ENCODE measurements around the gene CYRIA. TPM values are rescaled to one million over a fixed set of nuclear protein-coding genes. Genes with fewer than 3 reads are reported as not detected.

The CYRIA gene
- total RNA-seq, 1 donor from 2014 or later = 26.4 TPM

DNA sequence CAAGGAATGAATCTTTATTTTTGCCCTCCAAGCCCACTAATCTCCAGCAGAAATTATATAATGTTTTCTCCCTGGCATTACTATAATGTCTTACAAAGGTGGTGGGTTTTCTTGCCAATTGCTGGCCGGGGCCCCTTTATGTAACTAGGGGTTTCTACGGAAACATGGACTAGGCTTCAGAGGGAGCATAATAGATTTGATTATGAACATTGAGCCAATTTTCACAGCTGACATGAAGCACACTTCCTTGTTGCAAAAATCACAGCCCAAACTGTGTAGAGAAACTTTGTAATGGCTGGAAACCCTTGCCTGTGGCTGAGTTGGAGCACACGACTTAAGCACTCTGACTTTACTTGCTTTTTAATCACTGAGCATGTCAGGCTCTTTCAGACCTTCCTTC lies 3.8 kb upstream of the CYRIA start:
- DNase-seq (ENCODE audit: low read depth in 2 of 2) = no peak

DNA sequence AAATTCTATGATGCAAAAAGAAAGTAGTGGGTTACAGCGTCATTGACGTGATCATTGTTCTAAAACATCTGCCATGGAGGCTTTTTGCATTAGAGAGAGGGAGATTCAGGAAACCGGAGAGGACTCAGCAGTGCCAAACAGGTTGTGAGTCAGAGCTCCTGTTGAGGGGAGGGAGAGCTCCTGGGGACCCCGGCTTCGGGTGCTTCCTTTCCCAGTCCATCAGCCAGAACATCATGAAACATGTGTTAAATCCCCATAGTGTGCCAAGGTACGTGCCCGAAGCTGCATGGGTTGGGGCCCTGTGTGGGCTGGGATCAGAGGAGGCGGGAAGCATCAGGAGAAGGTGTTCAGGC lies 791 bp upstream of the CYRIA start:
- DNase-seq (ENCODE audit: low read depth in 2 of 2) = peak; percentile 96

DNA sequence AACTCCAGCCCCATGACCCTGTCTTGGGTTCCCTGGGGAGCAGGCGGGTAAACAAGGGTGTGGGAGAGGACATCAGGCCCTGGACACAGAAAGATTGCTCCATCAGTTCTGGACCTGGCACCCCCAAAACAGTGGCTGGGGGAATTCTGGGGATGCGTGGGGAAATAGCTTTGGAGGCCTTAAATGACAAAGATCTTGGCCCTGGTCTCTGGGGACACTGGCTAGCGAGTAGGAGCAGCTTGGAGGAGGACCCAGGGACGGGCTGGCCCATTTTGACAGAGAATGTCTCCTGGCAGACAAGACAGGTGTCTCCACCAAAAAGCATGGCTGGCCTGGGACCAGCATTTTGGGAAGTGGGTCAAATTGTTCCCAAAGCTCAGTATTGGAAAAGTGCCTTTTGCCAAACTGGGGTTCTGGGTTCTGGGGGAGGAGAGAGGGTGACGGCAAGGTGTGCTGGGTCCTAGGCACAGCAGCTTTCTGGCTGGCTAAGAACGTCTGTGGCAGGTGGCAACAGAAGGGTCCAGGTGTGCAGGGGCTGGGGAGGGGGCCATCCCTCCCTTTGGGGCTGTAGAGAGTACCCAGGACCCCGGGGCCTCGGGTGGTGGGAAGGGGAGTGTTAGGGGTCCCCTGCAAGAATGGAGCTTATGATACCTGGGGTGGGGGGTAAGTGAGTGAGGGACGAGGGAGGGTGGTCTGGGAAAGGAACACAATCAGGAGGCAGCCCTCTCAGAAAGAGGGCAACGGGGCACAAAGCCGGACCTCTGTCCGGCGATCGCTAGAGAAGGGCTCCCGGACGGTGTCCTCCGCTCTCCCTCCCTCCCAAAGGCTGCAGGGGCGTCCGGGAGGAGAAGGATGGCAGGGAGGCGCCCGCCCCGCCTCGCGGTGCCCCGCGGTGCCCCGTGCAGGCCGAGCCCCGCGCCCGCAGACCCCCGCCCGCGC lies 556 bp downstream of the CYRIA start:
- no peak for DNase-seq (ENCODE audit: low read depth in 2 of 2)

DNA sequence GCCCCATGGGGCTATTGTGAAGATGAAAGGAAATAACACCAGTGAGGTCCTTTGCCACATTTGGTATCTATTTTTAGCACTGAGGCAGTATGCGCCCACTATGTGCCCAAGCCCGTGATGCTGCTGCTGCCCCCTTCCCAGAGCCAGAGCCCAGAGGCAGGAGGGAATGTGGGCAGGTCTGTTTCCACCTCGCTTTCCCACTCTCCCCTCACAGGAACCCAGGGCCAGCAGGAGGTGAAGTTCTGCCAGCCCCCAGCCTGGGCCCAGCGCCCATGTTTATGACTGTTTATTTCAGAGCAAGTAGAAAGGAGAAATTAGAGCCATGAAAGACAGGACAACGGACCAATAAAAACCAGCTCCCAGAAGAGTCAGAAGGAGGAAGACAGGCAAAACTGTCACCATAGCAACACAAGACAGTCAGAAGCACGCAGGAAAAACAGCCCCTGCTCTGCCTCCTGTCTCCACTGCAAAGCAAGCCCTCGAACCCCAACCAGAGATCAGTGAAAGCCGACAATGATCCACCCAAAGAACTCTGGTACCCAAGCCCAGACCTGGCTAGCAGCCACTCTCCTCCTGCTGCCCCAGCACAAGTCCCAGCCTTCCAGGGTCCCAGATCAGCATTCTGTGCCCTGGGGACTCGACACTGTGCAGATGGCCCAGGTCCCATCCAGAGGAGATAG lies 1.4 kb downstream of the CYRIA start:
- peak; percentile 90 to 91 for DNase-seq (ENCODE audit: low read depth in 2 of 2)

DNA sequence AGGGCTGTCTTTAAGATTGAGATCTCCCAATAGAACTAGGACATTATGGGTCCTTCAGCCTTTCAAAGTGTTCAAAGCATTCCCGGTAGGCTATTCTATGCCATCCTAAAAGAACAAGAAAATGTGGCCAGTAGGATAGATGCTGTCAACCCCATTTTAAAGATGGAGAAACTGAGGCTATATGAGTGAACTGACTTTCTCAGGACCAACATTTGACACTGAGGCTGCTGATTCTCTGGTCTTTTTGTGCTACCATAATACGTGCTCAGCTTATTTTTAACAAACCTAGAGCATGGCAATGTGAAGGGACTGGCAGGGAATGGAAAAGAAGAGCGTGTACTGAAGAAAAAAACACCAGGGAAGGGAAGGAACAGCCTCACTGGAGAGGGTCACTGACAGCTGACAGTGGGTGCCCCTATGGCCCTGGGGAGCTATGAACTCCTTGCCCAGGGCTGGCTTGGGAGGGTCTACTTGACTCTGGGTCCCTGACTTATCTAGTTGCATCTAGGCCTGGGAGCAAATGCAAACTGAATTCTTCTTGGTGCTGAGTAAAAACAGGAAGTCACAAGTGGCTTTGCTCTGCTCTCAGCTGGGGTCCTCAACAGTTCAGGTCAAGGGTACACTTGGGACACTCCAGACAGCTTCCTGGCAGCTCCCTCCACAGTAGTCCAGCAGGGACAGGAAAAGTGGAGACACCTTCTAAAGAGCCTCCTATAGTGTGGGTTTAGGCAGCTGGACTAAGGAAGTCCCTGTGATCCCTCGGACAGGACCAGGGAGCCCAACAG lies 2.3 kb downstream of the CYRIA start:
- no peak for DNase-seq (ENCODE audit: low read depth in 2 of 2)

DNA sequence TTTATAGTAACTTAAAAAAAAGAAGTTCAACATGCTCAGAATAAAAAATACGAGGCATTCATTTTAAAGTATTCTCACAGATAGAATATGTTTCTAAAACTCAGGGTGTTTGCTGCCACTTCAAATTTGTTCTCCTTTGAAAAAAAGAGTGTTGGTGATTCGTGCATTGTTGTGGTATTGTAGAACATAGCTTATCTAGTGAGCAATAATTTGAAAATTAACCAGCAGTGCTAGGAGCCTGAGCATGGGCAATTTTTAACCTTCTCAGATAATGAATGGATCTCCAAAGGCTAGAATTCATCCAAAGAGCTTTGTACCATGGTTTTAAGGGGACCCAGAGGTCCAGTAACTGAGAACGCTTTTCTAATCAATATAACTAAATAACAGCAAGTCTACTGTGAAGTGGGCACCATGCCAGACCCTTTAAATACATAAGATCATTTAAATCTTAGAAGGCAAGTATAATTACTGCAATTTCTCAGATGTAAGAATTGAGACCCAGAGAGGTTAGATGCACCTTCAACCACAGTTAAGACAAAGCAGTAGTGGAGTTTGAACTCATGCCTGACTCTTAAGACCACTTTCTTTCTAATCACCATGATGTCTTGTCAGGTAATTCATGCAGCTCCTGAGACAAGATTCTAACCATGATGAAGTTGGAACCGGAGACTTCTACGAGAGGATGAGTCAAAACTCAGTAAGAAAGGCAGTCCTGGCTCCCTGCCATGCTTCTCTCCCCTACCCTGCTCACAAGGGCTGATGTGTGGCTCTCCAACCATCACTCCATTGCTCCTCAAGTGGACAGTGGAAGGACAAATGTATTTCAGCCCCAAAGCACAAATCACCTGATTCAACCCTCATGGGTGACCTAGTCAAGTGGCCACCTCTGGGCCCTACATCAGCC lies 3.4 kb downstream of the CYRIA start:
- DNase-seq (ENCODE audit: low read depth in 2 of 2) = peak in 1 of 2 donors; percentile 76

DNA sequence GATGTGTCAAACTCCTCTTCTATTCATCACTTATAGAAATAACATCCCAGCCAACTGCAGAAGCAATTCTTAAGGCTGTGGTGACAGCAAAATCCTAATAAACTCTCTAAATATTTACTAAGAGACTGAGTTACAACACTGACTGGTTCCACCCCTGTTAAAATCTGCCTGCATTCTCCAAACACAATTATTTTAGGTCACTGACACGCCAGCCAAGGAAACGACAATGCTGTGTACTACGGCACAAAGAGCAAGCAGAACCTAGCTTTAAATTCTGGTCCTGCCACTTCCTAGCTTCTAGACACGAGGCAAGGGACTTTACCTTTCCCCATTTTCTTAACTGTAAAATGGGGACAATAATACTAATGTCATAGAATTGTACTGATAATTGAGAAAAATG lies 4.1 kb downstream of the CYRIA start:
- no peak for DNase-seq (ENCODE audit: low read depth in 2 of 2)

DNA sequence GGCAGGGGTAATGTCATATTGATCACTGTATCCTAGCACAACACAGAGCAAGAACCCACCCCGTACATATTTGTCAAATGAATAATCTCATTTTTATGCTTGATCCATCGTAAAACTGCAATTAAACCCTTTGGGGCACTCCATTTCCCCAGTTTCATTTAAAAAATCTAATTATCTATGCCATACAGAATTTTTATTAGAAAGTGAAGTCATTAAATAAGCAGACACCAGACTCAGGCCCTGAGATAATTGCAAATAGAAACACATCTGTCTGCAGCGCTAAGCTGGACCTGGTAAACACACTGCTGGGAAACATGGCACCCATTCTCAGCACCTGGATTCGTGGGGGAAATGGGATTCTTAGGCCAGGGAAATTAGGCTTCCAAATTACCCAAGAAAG lies 5.1 kb downstream of the CYRIA start:
- no peak for DNase-seq (ENCODE audit: low read depth in 2 of 2)

DNA sequence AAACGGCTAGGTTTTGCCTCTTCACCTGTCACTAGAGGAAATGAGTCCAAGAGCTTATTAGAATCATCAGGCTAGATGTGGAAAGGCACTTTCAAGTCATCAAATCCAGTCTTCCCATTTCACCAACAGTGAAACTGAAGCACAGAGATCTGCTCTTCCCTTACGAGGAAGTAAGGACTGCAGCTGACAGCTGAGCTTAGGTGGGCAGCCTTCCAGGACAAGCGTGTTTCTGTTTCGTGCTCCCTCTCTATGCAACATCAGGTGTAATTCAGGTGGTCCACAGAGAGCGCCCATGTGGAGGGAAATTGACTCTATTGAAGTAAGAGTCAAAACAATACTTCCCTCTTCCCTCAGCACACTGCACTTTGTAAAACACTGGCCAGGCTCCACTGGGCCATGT lies 5.5 kb downstream of the CYRIA start:
- DNase-seq (ENCODE audit: low read depth in 2 of 2) = no peak

DNA sequence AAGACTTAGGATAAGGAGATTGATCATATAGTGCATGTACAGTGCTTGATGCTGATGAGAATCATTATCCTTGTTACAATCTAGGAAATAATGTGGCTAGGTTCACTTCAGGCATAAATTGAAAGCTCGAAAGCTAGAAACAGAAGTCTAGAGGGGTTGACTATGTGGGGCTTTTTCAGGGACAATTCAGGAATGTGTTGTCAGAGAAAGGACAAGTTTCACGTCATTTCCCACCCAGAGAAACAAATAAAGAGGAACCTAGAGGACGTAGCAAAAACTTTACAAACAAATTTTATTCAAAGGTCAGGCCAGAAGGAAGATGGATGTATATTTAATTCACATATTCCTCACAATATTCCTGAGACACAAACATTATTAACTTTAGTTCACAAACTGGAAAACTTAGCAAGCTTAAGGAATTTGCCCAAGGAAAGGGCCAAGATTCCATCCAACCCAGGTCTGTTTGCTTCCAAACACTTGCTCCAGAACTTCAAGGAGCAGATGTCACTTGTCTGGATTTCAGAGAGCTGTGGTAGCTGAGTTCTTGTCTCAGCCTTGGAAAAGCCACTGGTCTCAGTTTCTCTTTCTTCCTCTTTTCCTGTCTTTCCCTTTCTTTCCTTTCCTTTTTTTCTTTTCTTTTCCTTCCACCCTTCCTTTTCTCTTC lies 7.4 kb downstream of the CYRIA start:
- DNase-seq (ENCODE audit: low read depth in 2 of 2) = no peak

DNA sequence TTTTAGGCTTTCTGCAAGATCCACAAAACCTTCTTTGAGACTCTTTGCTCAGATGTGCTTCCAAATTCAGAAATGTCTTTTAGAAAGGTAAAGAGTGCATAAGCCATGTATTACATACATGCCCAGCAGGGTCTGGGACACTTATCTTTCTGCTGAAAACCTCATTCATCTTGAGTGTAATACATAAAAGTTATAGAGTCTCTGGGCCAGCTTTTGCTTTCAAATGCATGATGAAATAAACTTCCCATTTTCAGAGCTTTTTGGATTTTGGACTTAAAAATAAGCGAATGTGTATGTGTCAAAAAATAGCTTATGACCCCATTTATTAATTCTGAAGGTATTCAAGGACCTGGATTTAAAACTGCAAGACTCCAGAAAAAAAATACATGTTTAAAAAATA lies 8.0 kb downstream of the CYRIA start:
- DNase-seq (ENCODE audit: low read depth in 2 of 2) = no peak

DNA sequence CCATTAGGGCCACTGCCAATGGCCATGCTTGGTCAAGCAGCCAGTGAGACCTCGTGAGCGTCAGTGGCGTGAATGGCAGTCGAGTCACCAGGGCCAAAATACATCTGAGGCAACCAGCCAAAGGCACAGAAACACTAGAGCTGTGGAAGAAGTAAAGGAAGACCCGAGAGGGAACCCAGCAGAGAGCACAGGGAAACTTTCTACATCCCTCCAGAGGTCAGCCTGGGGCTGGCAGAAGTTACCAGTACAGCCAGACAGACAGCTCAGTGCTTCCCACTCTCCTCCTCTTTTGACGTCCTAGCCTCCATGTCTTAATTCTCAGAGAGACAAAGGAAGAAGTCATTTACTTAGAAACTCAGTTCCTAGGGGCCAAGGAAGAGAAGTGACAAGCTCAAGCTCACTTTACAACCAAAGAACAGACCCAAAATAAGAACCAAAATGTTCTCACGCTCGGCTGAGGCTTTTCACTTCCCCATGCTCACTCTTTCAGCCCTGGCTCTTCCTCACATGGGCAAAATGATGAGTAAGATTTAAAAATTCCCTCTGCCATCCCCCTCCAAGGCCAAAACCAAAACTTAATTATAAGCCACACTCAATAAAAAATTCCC lies 8.7 kb downstream of the CYRIA start:
- peak in 1 of 2 donors; percentile 16 for DNase-seq (ENCODE audit: low read depth in 2 of 2)

DNA sequence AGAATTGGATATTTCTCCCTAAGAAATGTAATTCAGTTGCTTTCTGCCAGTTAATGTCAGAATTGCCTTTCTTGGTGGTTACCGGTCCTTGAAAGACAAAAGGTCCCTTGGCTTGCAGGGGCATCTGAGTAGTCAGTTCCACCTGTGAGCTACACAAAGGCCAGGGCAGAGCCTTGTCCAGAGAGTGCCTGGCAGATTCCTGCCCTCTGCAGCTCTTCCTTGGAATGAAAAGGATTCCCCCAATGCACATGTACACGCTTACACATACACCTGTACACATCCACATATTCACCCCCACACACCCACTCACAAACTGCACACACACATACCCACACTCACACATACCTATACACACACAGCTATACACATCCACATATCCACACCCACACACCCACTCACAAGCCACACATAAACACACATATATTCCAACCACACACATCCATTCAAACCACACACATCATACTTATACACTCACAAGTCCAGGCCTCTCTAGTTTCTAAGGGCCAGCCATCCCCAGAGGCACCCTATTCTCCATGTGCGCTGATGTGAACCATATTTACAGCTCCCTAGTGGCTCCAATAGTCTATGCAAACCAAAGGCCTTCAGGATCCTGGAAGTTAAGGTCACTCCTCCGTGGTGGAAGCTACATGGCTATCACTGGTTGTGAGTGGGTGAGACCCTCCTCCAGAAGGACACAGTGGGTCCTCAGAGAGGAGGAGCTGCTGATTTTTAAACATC lies 9.6 kb downstream of the CYRIA start:
- no peak for DNase-seq (ENCODE audit: low read depth in 2 of 2)

DNA sequence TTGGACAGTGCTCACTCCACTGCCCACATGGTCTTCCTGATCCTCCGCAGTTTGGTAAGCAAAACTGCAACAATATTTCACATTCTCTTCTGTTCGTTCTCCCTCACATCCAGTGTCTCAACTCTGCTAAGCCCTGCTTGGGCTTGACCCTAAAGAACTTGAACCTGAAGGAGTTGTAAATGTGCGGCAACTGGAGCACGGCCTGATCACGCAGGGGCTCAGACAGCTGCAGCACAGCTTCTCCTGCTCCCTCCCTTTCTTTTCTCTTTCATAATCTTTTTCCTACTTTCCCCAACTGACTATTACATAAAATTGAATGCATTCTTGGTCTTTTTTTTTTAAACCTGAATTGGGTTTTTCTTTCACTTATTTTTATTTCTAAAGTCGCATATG lies 10.2 kb downstream of the CYRIA start:
- no peak for DNase-seq (ENCODE audit: low read depth in 2 of 2)

DNA sequence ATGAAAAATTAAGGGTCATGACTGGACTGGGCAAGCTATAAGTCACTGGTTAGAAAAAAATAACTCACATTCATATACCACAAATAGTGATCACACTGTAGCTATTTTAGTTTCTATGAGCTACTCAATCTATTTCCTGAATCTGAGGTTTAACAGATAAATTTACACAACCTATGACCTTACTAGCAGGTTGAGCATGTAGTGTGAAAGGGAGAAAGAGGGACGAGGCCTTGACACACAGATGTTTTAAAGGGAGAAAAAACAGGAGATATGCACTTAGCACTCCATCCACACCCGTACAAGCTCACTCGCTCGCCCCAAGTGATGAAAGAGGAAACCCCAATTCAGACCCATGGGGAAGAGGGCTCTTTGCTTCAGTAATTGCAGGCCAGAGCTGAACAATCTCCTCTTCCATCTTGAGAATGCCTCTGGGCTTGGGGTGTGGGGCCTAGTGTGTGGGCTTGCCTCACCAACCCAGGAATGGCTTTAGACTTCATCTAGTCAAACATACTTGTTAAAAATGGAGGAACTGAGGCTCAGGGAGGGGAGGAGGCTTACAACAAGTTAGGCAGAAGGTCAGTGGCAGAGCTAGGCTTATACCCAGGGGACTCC lies 10.7 kb downstream of the CYRIA start:
- no peak for DNase-seq (ENCODE audit: low read depth in 2 of 2)

DNA sequence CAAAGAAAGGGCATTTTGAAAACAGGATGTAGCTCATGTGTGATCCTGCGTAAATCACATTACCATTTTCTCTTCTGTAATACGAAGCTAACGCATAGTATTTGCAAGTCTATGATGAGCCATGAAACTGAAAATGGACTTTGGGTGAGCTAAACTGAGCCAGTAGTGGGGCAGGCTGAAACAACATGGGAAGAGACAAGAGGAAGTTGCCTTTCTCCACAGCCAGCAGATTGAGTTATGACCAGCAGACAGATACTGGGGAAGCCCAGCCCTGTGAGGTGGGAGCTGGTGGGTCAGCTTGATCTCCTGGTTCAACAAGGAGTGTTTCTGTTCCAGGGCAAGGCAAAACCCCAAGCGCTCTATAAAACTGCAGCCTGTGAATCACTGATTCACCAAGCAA lies 11.8 kb downstream of the CYRIA start:
- peak in 1 of 2 donors; percentile 94 for DNase-seq (ENCODE audit: low read depth in 2 of 2)

DNA sequence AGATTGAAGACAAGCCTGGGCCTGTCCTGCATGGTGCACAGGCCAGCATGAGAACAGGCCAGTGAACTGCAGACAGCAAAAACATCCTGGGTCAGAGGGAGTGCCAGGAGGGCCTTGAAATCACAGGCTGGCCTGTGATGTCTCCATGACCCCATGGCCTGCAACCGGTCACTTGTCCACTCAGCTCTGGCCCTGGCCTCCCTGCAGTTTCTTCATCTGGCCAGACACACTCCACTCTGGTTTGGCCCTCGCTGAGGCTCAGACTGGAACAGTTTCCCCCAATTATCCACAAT lies 12.6 kb downstream of the CYRIA start:
- DNase-seq (ENCODE audit: low read depth in 2 of 2) = peak in 1 of 2 donors; percentile 45

DNA sequence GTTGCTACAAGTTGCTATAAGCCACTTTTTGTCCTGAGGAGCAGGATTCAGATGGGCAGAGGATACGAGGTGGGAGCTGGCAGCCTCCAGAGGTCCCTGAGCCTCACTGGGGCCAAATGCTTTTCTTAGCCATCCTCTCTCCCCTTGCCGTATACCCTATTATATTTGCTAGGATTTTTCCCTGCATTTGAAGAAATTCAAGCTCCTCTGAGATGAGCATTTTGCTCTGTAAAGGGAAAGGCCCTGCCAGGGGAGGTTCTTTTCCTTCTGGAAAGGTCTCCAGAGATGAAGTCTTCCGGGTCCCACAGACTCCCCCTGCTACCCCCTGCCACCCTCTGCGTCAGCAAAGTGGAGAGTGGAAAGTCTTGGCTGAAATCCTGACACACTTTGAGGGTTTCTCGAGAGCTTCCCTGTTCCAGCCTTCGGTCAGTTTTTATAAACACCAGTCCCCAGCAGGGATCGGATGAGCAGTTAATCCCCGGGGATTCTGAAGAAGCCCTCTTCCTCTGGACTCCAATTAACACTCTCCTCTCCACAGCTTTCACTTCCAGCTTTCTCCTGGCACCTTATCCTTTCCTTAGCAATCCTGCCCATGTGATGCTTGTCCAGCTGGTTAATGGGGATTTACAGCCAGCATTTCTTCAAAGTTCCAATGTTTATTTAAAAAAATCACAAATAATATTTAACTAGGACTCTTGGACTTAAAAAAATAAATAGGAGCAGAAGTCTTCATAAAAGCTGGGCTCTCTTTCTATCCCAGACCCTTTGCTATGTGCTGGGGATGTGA lies 13.1 kb downstream of the CYRIA start:
- peak in 1 of 2 donors; percentile 12 for DNase-seq (ENCODE audit: low read depth in 2 of 2)
